Breast epithelium (tissue), 4 donors: ENCODE measurements around the gene BLNK. TPM values are rescaled to one million over a fixed set of nuclear protein-coding genes. Genes with fewer than 3 reads are reported as not detected.

Experiments
- DNase-seq, 2 donors: peaks; one replicate each; pipeline ENCODE4 v3.0.0-alpha.2; 2019; ENCODE audit warnings: low spot score in 2 of 2
- H3K27ac ChIP-seq, 2 donors: fragments of 200-600 bp; sonication (generic) in 1 of 2; one replicate each; pipeline ENCODE4 v1.5.1; 2016 to 2019; ENCODE audit warnings: mild to moderate bottlenecking in 1 of 2
- H3K27me3 ChIP-seq, 2 donors: fragments of 200-600 bp; sonication (generic) in 1 of 2; one replicate each; pipeline versions ENCODE4 v1.5.1 to v1.6.0; 2017 to 2019; ENCODE audit warnings: control low read depth in 1 of 2, mild to moderate bottlenecking in 1 of 2
- H3K36me3 ChIP-seq: fragments of 200-600 bp; one replicate; pipeline ENCODE4 v1.5.1; 2019
- H3K4me1 ChIP-seq, 2 donors: fragments of 200-600 bp; sonication (generic); one replicate each; pipeline ENCODE4 v1.5.1; 2016 to 2019; ENCODE audit warnings: control low read depth in 1 of 2
- H3K4me3 ChIP-seq, 3 donors: fragments of 200-600 bp; sonication (generic); 1 replicate in 2 of 3; 2 replicates in 1 of 3; pipeline ENCODE4 v1.5.1; 2016 to 2019; ENCODE audit warnings: mild to moderate bottlenecking in 3 of 3, moderate library complexity in 2 of 3
- H3K9me3 ChIP-seq, 2 donors: fragments of 200-600 bp; sonication (generic) in 1 of 2; one replicate each; pipeline ENCODE4 v1.5.1; 2016 to 2019; ENCODE audit warnings: control low read depth in 1 of 2
- POLR2A ChIP-seq: fragments of 450-650 bp; IDR thresholded peaks from one replicate; pipeline ENCODE4 v1.6.1; 2016; ENCODE audit warnings: antibody characterized with exemption, mild to moderate bottlenecking, moderate library complexity
- POLR2AphosphoS5 ChIP-seq, 3 donors: sonication (generic); formaldehyde crosslinking; IDR thresholded peaks; one replicate each; pipeline ENCODE4 v1.6.1; 2017; ENCODE audit warnings: antibody characterized with exemption in 3 of 3
- intact Hi-C: fragments of 100-400 bp; cut with DNase I; formaldehyde crosslinking; loops from one replicate; pipeline ENCODE4 v1.15.1; 2023; ENCODE audit warnings: low total_unique reads
- total RNA-seq, 3 donors: library from RNA; depleted of rRNA; stranded (reverse); fragments of >200 nt; gene quantifications; one replicate each; pipeline ENCODE4 v1.1.0, GENCODE V29; 2016
- TF ChIP-seq, protein P1 (sequence below), 3 donors: fragments of 450-650 bp; IDR thresholded peaks; one replicate each; pipeline ENCODE4 v1.5.1; 2016 to 2017; ENCODE audit warnings: antibody characterized with exemption in 3 of 3, mild to moderate bottlenecking in 3 of 3, moderate library complexity in 3 of 3

The BLNK gene
- total RNA-seq, 3 donors from 2014 or later: 2.9 to 16.0 (median 13.4) TPM

- Histone ChIP-seq H3K9me3 (no peaks in the 10 kb centered on the region), H3K36me3 (no peaks in the 10 kb centered on the region), H3K27me3 (no peaks in the 10 kb centered on the region), H3K4me1 (no peaks in the 10 kb centered on the region), H3K4me3 (no peak overlapping the region), H3K27ac (peak overlapping the region; percentile 66 to 70)
- intact Hi-C loops: no loop called here
- TF ChIP-seq POLR2A: no peak
- TF ChIP-seq, protein P1, sequence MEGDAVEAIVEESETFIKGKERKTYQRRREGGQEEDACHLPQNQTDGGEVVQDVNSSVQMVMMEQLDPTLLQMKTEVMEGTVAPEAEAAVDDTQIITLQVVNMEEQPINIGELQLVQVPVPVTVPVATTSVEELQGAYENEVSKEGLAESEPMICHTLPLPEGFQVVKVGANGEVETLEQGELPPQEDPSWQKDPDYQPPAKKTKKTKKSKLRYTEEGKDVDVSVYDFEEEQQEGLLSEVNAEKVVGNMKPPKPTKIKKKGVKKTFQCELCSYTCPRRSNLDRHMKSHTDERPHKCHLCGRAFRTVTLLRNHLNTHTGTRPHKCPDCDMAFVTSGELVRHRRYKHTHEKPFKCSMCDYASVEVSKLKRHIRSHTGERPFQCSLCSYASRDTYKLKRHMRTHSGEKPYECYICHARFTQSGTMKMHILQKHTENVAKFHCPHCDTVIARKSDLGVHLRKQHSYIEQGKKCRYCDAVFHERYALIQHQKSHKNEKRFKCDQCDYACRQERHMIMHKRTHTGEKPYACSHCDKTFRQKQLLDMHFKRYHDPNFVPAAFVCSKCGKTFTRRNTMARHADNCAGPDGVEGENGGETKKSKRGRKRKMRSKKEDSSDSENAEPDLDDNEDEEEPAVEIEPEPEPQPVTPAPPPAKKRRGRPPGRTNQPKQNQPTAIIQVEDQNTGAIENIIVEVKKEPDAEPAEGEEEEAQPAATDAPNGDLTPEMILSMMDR (IDR thresholded peaks at IDR 0.05): peak in 1 of 3 donors; percentile 16
- no peak for DNase-seq
These were observed 16.2 kb upstream of the BLNK start for GRCh38 chr10:96287392-96288105.

- intact Hi-C loops: no loop called here
- no peak for TF ChIP-seq POLR2A
- TF ChIP-seq, protein P1 (IDR thresholded peaks at IDR 0.05): no peak
- no peak for DNase-seq
- Histone ChIP-seq H3K4me1 (no peaks in the 10 kb centered on the region), H3K9me3 (no peaks in the 10 kb centered on the region), H3K27ac (no peak overlapping the region), H3K4me3 (no peak overlapping the region), H3K36me3 (no peaks in the 10 kb centered on the region), H3K27me3 (no peaks in the 10 kb centered on the region)
These were observed 14.0 kb upstream of the BLNK start for GRCh38 chr10:96285331-96285752.

GRCh38 chr10:96283756-96284155 lies 12.4 kb upstream of the BLNK start:
- no peak for DNase-seq
- Histone ChIP-seq H3K27me3 (no peaks in the 10 kb centered on the region), H3K36me3 (no peaks in the 10 kb centered on the region), H3K9me3 (no peaks in the 10 kb centered on the region), H3K4me3 (no peak overlapping the region), H3K4me1 (no peaks in the 10 kb centered on the region), H3K27ac (no peak overlapping the region)
- TF ChIP-seq POLR2AphosphoS5 (IDR thresholded peaks at IDR 0.05): no peak
- TF ChIP-seq, protein P1 (IDR thresholded peaks at IDR 0.05): no peak
- TF ChIP-seq POLR2A: no peak
- intact Hi-C loops: loop anchor here (5.0 kb wide), 1 partner anchor 304 kb away; the partner anchor contains the start of gene TM9SF3

DNA sequence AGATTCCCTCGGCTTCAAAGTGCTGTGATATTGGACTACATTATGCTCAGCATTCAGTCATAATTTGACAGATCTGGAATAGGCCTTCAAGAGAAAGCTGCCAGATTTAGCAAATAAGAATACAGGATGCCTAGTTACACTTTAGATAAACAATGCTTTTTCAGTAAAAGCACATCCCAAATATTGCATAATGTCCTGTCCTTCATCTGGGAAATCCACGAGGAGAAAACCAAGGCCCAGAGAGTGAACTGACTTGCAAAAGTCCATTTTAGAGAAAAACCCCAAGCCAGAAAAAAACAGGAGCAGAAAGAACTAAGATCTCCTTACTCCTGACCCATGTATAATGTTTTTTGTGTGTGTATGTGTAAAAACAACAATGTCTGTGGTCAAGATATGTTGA lies 12.0 kb upstream of the BLNK start:
- DNase-seq: no peak
- Histone ChIP-seq H3K4me3 (no peak overlapping the region), H3K9me3 (no peaks in the 10 kb centered on the region), H3K27me3 (no peaks in the 10 kb centered on the region), H3K27ac (no peak overlapping the region), H3K36me3 (no peaks in the 10 kb centered on the region), H3K4me1 (no peaks in the 10 kb centered on the region)
- intact Hi-C loops: loop anchor here (5.0 kb wide), 1 partner anchor 304 kb away; the partner anchor contains the start of gene TM9SF3
- no peak for TF ChIP-seq POLR2AphosphoS5 (IDR thresholded peaks at IDR 0.05)
- TF ChIP-seq, protein P1 (IDR thresholded peaks at IDR 0.05): no peak
- no peak for TF ChIP-seq POLR2A

DNA sequence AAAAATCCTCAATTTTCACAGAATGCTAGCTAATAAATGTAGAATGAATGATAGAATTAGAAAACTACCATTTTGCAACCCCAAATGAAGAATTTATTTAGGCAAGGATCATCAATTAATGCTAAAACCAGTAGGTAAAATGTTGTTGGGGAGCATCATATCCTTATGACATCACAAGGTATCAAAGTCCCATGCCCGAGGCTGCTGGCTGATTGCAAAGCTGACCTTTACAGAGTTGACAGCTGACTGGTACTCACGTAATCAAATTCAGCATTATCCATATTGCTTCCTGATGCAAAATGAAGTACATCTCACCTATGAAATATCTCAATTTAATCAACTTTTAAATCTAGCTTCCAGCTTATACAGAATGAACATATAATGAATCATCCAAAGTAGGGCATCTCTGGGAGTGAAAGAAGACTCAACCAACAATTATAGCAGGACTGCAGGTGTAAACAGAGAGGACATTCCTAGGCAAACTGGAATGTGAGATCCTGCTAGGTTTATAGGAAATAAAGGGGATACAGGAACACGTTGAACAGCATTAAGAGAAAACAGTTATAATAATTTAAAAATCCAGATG lies 10.2 kb upstream of the BLNK start:
- DNase-seq: no peak

More for the DNA sequence above, 10.2 kb upstream of the BLNK start:
- no peaks in the 10 kb centered on the region for H3K27me3 ChIP-seq
- TF ChIP-seq, protein P1 (IDR thresholded peaks at IDR 0.05): no peak
- TF ChIP-seq POLR2A (no peak), POLR2AphosphoS5 (IDR thresholded peaks at IDR 0.05) (no peak)
- no peak overlapping the region for H3K27ac ChIP-seq
- H3K4me3 ChIP-seq: no peak overlapping the region
- no peaks in the 10 kb centered on the region for H3K36me3 ChIP-seq
- intact Hi-C loops: loop anchor here (5.0 kb wide), 1 partner anchor 306 kb away; the partner anchor contains the start of gene TM9SF3
- no peaks in the 10 kb centered on the region for H3K4me1 ChIP-seq
- H3K9me3 ChIP-seq: no peaks in the 10 kb centered on the region
